ENCODE measurements around the gene RALGPS1. TPM values are rescaled to one million over a fixed set of nuclear protein-coding genes. Genes with fewer than 3 reads are reported as not detected.

RALGPS1 gene
- polyA plus RNA-seq, 4 donors: 21.1 to 28.1 (median 24.0) TPM

GRCh38 chr9:127112735-127113161 is 198.2 kb downstream of the RALGPS1 start:
- no peak for DNase-seq (ENCODE audit: low read depth in 4 of 4, low spot score in 3 of 4)

GRCh38 chr9:127113191-127113972 is 198.8 kb downstream of the RALGPS1 start:
- DNase-seq (ENCODE audit: low read depth in 4 of 4, low spot score in 3 of 4): no peak

GRCh38 chr9:127114606-127115005 is 200.0 kb downstream of the RALGPS1 start:
- no peak for DNase-seq (ENCODE audit: low read depth in 4 of 4, low spot score in 3 of 4)

GRCh38 chr9:127116088-127116726 is 201.6 kb downstream of the RALGPS1 start:
- no peak for DNase-seq (ENCODE audit: low read depth in 4 of 4, low spot score in 3 of 4)

GRCh38 chr9:127116957-127117356 is 202.4 kb downstream of the RALGPS1 start:
- DNase-seq (ENCODE audit: low read depth in 4 of 4, low spot score in 3 of 4): no peak

- no peak for DNase-seq (ENCODE audit: low read depth in 4 of 4, low spot score in 3 of 4)
Observed at GRCh38 chr9:127117801-127118200, 203.2 kb downstream of the RALGPS1 start.

- no peak for DNase-seq (ENCODE audit: low read depth in 4 of 4, low spot score in 3 of 4)
Observed at GRCh38 chr9:127118597-127119319, 204.2 kb downstream of the RALGPS1 start.

GRCh38 chr9:127119320-127119709 is 204.7 kb downstream of the RALGPS1 start:
- no peak for DNase-seq (ENCODE audit: low read depth in 4 of 4, low spot score in 3 of 4)

GRCh38 chr9:127121628-127122175 is 207.1 kb downstream of the RALGPS1 start:
- DNase-seq (ENCODE audit: low read depth in 4 of 4, low spot score in 3 of 4): no peak

- peak; percentile 77 to 82 (median 78) for DNase-seq (ENCODE audit: low read depth in 4 of 4, low spot score in 3 of 4)
Observed at GRCh38 chr9:127122176-127123063, 207.8 kb downstream of the RALGPS1 start, which contains the start of gene ANGPTL2. ANGPTL2 (minus strand) TSS chr9:127122635; CDS start chr9:127108731, 13,904 bp downstream.

- DNase-seq (ENCODE audit: low read depth in 4 of 4, low spot score in 3 of 4): peak; percentile 47 to 58 (median 54)
Observed at GRCh38 chr9:127123064-127123890, 208.7 kb downstream of the RALGPS1 start.

GRCh38 chr9:127124111-127124531 is 209.5 kb downstream of the RALGPS1 start:
- no peak for DNase-seq (ENCODE audit: low read depth in 4 of 4, low spot score in 3 of 4)

GRCh38 chr9:127124792-127125191 is 210.2 kb downstream of the RALGPS1 start:
- DNase-seq (ENCODE audit: low read depth in 4 of 4, low spot score in 3 of 4): no peak

GRCh38 chr9:127126971-127127370 is 212.4 kb downstream of the RALGPS1 start:
- no peak for DNase-seq (ENCODE audit: low read depth in 4 of 4, low spot score in 3 of 4)

- DNase-seq (ENCODE audit: low read depth in 4 of 4, low spot score in 3 of 4): no peak
Observed at GRCh38 chr9:127128341-127129072, 213.9 kb downstream of the RALGPS1 start.

GRCh38 chr9:127129073-127129717 is 214.6 kb downstream of the RALGPS1 start:
- no peak for DNase-seq (ENCODE audit: low read depth in 4 of 4, low spot score in 3 of 4)

- DNase-seq (ENCODE audit: low read depth in 4 of 4, low spot score in 3 of 4): no peak
Observed at GRCh38 chr9:127129718-127130085, 215.1 kb downstream of the RALGPS1 start.

GRCh38 chr9:127130235-127130634 is 215.7 kb downstream of the RALGPS1 start:
- DNase-seq (ENCODE audit: low read depth in 4 of 4, low spot score in 3 of 4): no peak

Measured in right renal pelvis (tissue), 4 donors.